ENCODE data around the gene KLF13. TPM values are rescaled to one million over a fixed set of nuclear protein-coding genes. Genes with fewer than 3 reads are reported as not detected.
A peak's percentile ranks its signal among the peaks of the same experiment; 100 is the strongest.

Gene KLF13
- 7.6 and 14.2 TPM in 2 replicates for total RNA-seq (2014; rRNA removed; shearing (Covaris generic))

DNA sequence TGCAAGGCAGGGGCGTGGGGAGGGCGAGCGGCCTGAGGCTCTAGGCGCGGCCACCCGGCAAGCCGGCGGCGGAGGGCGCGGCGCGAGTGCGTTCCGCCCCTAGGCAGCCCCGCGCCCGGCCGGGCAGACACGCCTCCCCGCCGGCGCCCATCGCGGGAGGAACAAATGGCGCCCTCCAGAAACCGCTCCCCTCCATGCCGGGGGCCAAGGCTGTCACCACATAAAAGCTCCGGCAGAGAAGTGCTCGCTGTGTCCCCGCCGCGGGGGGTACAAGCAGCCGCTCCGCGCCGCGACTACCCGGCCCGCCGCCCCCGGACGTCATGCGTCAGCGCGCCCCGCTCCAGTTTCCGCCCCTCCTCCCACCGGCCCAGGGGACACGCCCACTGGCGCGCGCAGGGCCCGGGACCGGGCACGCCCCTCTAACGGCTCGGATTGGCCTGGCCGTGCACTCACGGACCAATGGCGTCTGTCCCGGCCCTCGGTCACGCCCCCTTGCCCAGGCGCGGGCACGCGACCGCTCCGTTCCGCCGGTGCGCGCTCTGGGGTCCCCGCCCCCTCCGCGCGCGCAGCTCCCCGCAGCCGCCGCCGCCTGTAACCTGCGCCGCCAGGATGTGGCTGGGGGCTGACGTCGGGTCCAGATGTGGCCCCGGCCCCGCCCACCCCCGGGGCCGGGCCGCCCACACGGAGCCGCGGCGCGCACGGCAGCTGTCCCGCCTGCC is at the start of gene KLF13:
TSS of gene KLF13 (plus strand) at position 680 of the 719 bp plus-strand sequence. CDS start 378 bp downstream, outside the sequence.
- in situ Hi-C loops (cut with HindIII; ENCODE audit: low sequenced_read_pairs), result no loop called here
- peak; percentile 96 for DNase-seq (ENCODE audit: low spot score)

DNA sequence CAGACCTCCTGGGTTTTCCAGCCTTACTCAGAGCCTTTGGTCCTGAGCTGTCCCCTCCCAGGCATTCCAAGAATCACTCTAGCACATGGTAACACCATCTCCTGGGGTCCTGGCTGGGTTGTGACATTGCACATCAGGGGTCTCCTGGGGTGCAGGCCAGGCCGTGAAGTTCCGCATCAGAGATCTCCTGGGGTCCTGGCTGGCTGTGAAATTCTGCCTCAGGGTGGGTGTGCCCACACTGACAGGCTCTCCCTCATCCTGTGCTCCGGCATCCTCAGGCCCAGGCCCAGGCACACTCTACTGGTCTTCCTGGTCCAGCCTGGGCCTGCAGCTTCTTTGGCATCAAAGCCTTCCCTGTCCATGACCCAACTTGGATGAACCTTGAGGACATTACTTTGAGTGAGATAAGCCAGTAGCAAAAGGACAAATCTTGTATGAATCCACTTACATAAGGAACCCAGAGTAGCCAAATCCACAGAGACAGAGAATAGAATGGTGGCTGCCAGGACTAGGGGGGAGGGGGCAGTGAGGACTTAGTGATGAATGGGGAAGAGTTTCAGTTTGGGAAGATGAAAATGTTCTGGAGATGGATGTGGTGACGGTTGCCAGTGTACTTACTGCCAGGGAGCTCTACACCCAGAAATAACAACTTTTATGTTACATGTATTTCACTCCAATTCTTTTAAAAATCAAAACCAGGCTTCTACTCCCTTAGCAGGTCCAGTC is 49.1 kb upstream of the KLF13 start:
- in situ Hi-C loops (cut with HindIII; ENCODE audit: low sequenced_read_pairs), result no loop called here
- no peak for DNase-seq (ENCODE audit: low spot score)

DNA sequence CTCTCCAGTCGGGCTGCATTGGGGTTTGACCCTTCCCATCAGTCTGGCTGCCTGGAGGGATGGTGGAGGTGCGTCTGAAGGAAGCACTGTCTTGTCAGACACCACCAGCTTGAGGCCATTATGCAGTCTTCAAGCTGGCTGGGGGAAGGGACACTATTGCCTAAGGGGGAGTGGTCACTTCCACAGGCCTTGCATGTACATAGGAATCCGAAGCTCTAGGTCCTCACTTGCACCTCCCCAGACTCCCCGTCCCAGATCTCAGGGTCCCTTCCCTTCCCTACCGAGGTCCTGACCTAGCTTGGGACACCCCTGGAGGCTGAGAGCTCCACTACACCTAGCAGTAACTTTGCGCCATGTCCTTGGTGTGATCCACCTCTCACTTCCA is 48.6 kb upstream of the KLF13 start:
- in situ Hi-C loops (cut with HindIII; ENCODE audit: low sequenced_read_pairs), result no loop called here

DNA sequence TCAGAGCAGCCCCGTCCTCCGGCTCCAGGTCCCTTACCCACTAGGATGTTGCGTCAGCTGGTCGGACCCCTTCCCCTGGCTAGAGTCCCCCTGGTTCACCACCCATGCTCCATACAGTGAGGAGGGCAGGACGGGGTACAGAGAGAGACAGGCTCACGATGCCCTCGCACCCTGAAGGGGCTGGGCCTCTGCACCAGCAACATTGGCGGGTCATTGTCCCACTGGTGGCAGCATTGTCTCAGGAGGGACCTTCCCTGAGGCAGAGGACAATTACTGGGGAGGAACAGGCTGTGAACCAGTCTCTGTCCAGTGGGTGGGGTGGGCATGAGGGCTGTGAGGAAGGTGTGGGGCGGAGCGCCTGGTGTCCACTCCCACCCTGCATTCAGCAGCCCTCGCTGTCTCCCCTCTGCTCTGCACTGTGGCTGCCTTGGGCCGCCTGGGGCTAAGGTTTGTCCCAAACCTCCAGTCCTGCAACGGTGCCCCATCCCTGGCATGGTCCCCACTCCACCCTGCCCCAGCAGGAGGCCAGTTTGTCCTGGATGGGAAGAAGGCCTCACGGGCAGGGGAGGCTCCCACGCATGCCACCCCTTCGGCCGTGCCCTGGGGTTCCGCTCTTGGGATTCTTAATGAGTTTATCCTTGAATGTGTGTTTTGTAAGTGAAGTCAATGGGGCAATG is 48.0 kb upstream of the KLF13 start:
- DNase-seq (ENCODE audit: low spot score), result no peak
- in situ Hi-C loops (cut with HindIII; ENCODE audit: low sequenced_read_pairs), result no loop called here

More for the DNA sequence above, 48.6 kb upstream of the KLF13 start:
- DNase-seq (ENCODE audit: low spot score), result no peak

DNA sequence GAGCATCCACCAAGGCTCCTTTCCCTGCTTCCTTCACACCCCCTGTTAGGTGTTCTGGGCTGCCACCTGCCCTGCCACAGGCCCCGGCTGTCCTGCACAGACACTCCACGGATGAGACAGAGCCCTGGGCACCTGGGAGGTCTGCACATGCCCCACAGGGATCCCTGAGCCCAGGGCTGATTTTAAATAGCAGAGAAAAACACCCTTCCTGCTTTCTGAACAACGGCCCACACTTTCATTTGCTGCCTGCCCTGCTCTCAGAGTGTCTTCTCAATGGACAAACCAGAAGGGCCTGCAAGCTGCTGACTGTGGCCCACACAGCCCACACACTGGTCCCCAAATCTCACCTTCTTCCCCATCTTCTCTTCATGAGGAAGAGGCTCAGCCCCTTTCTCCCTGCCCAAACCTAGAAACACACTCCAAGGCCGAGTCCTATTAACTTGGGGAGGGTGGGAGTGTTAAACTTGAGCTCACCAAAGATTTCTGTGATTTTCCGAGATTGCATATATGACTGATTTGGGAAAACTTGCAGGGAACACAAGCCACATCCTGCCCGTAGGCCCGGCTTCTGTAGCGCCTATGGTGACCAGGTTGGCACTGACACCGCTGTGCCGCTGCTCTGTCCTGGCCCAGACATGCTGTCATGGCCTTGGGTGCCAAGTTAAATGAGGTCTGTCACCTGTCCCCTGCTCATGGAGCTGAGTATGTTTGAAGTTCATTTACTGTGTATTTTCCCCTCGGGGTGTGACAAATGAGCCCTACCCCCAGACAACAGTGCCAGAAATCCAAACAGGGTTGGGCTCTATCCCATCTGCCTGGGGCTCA is 47.2 kb upstream of the KLF13 start:
- DNase-seq (ENCODE audit: low spot score), result peak; percentile 75
- in situ Hi-C loops (cut with HindIII; ENCODE audit: low sequenced_read_pairs), result no loop called here

DNA sequence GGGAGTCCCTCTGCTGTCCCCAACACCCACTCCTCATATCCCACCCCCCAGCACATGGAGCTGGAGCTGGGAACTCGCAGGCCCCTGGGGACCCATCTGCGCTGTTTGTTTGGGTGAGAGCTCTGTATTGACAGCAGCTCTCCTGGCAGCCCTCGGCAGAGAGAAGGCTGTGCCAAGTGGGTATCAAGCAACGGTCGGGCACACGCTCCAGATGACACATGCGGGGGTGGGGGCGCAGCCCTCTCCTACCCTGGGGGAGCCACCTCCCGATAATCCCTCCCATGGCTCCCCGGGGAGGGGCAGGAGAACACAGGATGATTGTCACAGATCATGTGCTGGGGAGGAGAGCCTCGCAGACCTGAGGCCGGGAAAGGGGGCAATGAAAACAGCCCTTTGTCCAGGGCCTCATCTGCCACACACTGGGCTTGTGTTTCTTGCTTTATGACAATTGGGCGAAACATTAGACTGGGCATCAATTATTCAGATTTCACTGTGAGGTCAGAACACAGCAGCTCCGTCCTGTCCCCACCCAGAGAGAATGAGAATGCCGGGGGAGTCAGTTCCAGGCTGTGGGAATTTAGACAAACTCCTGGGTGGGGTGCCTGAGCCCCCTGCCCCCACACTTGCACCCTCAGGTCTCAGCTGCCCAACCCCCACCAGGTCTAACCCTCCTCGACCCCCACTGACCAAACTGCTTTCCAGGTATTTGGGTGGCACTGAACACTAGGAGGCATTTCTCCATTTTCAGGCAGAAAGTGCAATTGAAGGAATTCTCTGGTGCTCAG is 46.4 kb upstream of the KLF13 start:
- in situ Hi-C loops (cut with HindIII; ENCODE audit: low sequenced_read_pairs), result no loop called here

DNA sequence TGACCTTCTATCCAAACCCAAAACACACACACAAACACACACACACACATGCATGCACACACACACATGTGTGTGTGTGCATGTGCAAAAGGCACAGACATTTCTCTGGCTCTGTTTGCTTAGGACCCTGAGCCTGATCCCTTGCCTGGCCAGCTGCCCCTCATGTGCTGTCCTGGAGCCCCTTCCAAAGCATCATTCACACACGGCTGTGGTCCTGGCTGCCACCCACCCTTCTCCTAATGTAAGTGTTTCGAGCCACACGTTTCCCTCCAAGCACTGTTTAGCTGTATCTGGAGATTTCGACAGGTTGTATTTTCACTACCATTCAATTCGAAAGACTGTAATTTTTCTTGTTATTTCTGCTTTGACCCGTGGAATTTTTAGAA is 45.8 kb upstream of the KLF13 start:
- in situ Hi-C loops (cut with HindIII; ENCODE audit: low sequenced_read_pairs), result no loop called here
- DNase-seq (ENCODE audit: low spot score), result no peak

More for the DNA sequence above, 46.4 kb upstream of the KLF13 start:
- DNase-seq (ENCODE audit: low spot score), result no peak

DNA sequence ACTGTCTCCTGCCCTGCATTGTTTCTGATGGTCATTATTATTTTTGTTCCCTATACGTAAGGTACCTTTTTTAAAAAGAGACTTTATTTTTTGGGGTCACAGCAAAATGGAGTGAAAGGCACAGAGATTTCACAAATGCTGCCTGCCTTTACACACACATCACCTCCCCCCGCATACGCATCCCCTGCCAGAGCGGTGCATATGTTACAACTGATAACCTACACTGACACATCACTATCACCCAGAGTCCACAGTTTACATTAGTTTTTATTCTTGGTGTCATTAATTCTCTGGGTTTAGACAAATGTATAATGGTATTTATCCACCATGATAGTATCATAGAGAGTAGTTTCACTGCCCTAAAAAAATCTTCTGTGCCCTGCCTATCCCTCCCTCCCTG is 43.6 kb upstream of the KLF13 start:
- in situ Hi-C loops (cut with HindIII; ENCODE audit: low sequenced_read_pairs), result no loop called here
- DNase-seq (ENCODE audit: low spot score), result no peak

DNA sequence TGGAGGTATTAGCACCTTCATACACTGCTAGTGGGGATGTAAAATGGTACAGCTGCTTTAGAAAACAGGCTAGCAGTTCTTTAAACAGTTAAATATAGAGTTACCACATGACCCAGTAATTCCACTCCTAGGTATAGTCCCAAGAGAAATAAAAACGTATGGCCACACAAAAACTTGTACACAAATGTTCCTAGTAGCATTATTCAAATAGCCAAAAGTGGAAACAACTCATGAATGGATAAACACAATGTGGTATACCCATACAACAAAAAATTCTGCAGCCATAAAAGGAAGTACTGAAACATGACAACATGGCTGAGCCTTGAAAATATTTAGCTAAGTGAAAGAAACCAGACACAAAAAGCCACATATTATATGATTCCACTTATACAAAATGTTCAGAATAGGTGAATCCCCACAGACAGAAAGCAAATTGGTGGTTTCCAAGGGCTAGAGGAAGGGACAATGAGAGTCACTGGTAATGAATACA is 40.8 kb upstream of the KLF13 start:
- DNase-seq (ENCODE audit: low spot score), result no peak
- in situ Hi-C loops (cut with HindIII; ENCODE audit: low sequenced_read_pairs), result no loop called here

DNA sequence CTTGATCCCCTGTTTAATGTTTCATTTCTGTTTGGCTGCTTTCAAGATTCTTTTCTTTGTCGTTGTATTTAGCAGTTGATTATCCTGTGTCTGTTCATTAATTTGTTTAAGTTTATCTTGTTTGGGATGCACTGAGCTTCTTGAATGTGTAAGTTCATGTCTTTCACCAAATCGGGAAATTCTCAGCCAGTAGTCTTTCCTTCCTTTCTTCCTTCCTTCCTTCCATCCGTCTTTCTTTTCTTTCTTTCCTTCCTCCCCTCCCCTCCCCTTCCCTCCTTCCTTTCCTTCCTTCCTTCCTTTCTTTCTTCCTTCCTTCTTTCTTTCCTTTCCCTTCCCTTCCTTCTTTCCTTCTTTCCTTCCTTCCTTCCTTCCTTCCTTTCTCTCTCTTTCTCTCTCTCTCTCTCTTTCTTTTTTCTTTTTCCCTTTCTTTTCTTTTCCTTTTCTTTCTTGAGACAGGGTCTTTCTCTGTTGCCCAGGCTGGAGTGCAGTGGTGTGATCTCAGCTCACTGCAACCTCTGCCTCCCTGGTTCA is 35.5 kb upstream of the KLF13 start:
- DNase-seq (ENCODE audit: low spot score), result no peak
- in situ Hi-C loops (cut with HindIII; ENCODE audit: low sequenced_read_pairs), result no loop called here

DNA sequence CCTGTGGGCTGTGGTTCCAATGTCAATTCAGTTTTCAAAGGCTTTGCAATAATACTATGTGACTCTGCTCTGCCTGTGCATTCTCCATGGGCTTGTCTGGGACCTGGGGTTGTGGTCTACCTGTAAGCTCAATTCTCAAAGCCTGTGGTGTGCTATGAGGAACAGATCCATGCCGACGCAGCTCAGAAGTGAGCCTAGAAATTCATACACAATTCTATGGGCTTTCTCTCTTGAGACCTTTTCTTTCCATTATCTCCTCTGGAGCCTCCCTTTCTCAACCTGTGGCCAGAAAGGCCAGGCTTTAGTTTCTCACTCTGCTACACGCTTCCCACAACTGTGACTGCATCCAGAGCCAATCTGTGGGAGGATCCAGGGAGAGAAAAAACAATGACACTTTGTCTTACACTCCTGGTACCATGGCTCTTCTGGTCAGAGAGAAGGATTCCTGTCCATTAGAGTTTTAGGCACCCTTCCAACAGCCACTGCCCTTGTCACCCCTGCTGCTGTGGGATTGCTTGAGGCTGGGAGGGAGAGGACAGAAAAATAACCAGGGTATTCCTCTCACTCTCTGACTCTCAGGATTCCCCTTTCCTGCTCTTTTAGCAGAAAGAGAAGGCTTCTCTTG is 34.1 kb upstream of the KLF13 start:
- in situ Hi-C loops (cut with HindIII; ENCODE audit: low sequenced_read_pairs), result no loop called here
- no peak for DNase-seq (ENCODE audit: low spot score)

DNA sequence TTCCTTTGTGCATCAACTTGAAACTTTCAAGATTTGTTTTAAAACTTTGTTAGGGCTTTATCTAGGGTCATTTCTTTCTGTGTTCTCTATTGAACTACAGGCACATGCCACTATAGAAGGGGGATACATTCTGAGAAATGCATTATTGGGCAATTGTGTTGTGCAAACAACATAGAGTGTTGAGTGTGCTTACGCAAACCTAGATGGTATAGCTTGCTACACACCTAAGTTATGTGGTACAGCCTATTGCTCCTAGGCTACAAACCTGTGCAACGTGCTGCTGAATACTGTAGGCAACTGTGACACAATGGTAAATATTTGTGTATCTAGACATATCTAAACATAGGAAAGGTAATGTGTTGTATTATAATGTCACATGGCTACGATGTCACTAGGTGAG is 33.0 kb upstream of the KLF13 start:
- no peak for DNase-seq (ENCODE audit: low spot score)
- in situ Hi-C loops (cut with HindIII; ENCODE audit: low sequenced_read_pairs), result no loop called here

DNA sequence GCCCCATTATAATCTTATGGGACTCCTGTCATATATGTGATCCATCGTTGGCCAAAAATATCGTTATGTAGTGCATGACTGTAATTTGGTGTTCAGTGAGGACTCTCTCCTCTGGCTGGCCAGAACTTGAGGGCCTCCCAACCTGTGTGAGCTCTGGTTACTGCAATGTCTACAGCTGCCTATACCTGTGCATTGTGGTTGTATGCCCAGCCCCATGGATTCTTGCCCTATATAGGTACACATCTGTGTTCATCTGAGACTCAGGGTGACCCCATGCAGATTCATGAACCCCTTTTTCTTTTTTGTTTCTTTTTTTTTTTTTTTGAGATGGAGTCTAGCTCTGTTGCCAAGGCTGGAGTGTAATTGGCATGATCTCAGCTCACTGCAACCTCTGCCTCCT is 32.6 kb upstream of the KLF13 start:
- DNase-seq (ENCODE audit: low spot score), result no peak
- in situ Hi-C loops (cut with HindIII; ENCODE audit: low sequenced_read_pairs), result no loop called here

DNA sequence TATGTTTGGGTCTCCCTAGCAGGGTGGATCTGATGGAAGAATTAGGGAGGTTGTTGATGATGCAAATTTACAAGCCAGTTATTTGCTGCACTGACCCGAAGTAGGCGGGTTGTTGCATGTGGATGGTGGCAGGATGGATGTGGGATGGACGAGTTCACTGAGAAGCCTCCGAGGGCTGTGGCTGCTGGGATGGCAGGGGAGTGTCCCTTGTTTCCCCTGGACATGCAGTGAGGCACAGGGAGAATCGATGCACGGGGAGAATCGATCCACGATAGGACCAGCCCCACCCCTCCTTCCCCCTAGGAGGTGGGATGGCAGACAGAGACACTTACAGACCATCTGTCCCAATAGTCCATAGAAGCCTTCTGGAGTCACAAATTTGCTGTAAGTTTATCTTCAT is 31.0 kb upstream of the KLF13 start:
- in situ Hi-C loops (cut with HindIII; ENCODE audit: low sequenced_read_pairs), result no loop called here
- DNase-seq (ENCODE audit: low spot score), result no peak

DNA sequence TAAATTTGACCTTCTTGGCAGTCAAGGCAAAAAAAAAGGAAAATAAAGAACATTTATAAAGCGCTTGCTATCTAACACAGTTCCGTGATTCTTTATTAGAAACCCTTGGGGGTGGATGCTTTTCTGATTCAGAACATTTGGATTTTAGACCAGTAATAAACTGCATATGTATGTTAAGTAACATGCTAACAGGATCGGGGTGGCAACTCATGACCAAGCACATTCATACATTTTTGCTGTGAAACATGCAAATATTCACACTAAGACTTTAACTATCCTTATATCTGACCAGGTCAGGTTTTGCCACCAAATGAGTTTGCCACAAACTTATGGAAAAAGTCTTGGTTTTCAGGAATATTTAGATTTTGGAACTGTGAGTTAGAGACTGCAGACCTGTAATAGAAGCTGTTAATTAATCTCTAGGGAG is 30.4 kb upstream of the KLF13 start:
- DNase-seq (ENCODE audit: low spot score), result no peak
- in situ Hi-C loops (cut with HindIII; ENCODE audit: low sequenced_read_pairs), result no loop called here

DNA sequence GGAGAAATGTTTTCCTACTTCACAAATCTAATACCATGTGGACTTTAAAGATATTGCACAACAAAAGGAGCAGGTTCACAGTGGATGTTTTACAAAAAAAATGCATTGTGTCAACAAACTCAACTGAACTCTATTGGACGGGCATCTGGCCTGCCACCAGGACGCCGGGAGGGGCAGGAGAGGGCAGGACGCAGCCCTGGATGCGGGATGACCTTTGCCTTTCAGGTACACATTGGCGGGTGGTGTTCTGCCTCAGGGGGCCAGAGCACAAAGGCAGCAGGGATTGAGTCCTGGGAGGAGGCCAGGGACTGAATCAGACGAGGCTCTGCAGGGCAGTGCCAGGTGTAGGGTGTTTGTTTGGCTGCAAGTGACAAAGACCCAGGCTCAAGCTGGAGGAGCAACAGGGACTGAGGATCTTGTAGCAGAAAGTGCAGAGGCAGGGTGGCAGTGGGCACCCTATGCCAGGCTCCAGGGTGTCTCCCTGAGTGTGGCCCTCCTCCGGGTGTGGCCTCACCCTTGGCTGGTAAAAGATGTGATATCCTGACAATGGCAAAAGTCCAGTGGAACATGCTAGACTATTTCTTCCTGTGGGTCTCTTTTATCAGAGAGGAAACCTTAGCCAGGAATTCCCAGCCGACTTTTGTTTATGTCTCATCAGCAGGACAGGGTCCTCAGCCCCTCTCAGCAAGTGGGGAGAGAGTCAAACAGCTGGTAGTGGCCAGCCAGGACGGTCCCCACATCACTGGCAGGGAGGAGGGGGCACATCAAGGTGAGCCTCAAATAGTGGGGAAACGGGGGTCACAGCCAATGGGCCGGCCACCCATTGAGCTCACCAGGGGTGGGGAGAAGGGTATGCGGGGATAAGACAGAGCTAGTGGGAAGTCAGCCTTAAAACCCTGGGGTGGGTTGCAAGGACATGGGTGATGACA is 29.7 kb upstream of the KLF13 start:
- DNase-seq (ENCODE audit: low spot score), result no peak

More for the DNA sequence above, 29.7 kb upstream of the KLF13 start:
- in situ Hi-C loops (cut with HindIII; ENCODE audit: low sequenced_read_pairs), result no loop called here
